GM19452 (cell line): ENCODE results near the gene FEM1A.
"Not testable (repeated sequence)": the region's sequence is repeated elsewhere in the genome, so short reads cannot be mapped to it uniquely, and the experiment has no call there.

Experiments
- ATAC-seq: cut with Tn5 transposase; IDR thresholded peaks from one replicate; pipeline ENCODE4 v1.9.1; 2021; ENCODE audit not compliant: unreplicated experiment

The FEM1A gene

DNA sequence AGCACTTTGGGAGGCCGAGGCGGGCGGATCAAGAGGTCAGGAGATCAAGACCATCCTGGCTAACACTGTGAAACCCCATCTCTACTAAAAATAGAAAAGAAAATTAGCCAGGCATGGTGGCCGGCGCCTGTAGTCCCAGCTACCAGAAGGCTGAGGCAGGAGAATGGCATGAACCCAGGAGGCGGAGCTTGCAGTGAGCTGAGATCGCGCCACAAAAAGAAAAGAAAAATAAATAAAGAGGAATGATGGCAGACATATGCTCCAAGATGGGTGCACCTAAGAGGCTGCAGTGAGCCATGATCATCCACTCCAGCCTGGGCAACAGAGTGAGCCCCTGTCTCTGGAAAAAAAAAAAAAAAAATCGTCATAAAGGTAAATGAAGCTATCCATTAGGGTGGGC is 54.4 kb downstream of the FEM1A start:
- ATAC-seq: not testable (repeated sequence)

- ATAC-seq: no peak
Observed at GRCh38 chr19:4847190-4847973, 55.8 kb downstream of the FEM1A start.

- no peak for ATAC-seq
Observed at GRCh38 chr19:4849019-4849418, 57.5 kb downstream of the FEM1A start.
